GM12878 (cell line): ENCODE results near the gene ZNF366.

Source experiments
- CBX5 ChIP-seq: sonication (generic); IDR thresholded peaks from 2 replicates; pipeline ENCODE4 v1.6.1; 2016; ENCODE audit warnings: low read depth, moderate library complexity, mild to moderate bottlenecking, inconsistent platforms
- CEBPZ ChIP-seq: fragments of 150-350 bp; IDR thresholded peaks from 2 replicates; pipeline ENCODE4 v1.6.1; 2016; ENCODE audit warnings: low read depth, low read length
- CTCF ChIP-seq, 3 experiments: IDR thresholded peaks in 2 of 3; conservative IDR thresholded peaks in 1 of 3; 2 replicates each; pipeline ENCODE4 v1.5.1; 2011; ENCODE audit warnings: low read depth in 3 of 3, low read length in 3 of 3, mild to moderate bottlenecking in 3 of 3, control low read depth in 2 of 3, moderate library complexity in 2 of 3, inconsistent platforms in 1 of 3, mixed read lengths in 1 of 3; ENCODE audit not compliant: control insufficient read depth in 2 of 3, insufficient read depth in 1 of 3; ENCODE audit errors: extremely low read depth in 1 of 3
- FOXM1 ChIP-seq: IDR thresholded peaks from 2 replicates; pipeline ENCODE4 v1.6.1; 2012; ENCODE audit warnings: low read depth, mild to moderate bottlenecking, inconsistent platforms, low read length, moderate library complexity
- HCFC1 ChIP-seq: fragments of 150-350 bp; IDR thresholded peaks from 2 replicates; pipeline ENCODE4 v1.6.1; 2014; ENCODE audit warnings: low read length
- NFYB ChIP-seq: IDR thresholded peaks from 2 replicates; pipeline ENCODE4 v1.6.1; 2011; ENCODE audit warnings: low read depth, mild to moderate bottlenecking, low read length, improper control_type of control experiment, moderate library complexity; ENCODE audit not compliant: insufficient read depth
- PAX8 ChIP-seq: fragments of 450-650 bp; IDR thresholded peaks from 2 replicates; pipeline ENCODE4 v1.6.1; 2017; ENCODE audit warnings: mild to moderate bottlenecking, moderate library complexity
- POLR2A ChIP-seq: IDR thresholded peaks from 2 replicates; pipeline ENCODE4 v1.6.1; 2011; ENCODE audit warnings: low read depth, mild to moderate bottlenecking, low read length
- RELA ChIP-seq: fragments of 450-650 bp; IDR thresholded peaks from 2 replicates; pipeline ENCODE4 v1.8.0; 2014; ENCODE audit warnings: borderline replicate concordance; ENCODE audit not compliant: partially characterized antibody
- TAF1 ChIP-seq: IDR thresholded peaks from 2 replicates; pipeline ENCODE4 v1.6.1; 2011; ENCODE audit warnings: mild to moderate bottlenecking, low read depth, low read length, borderline replicate concordance
- ZBTB33 ChIP-seq: fragments of 450-650 bp; IDR thresholded peaks from 2 replicates; pipeline ENCODE4 v1.6.1; 2017; ENCODE audit warnings: mild to moderate bottlenecking
- ZZZ3 ChIP-seq: IDR thresholded peaks from 2 replicates; pipeline ENCODE4 v1.6.1; 2011; ENCODE audit warnings: low read depth; ENCODE audit not compliant: control insufficient read depth, insufficient read length

- TF ChIP-seq CBX5 (no peak), CTCF (IDR thresholded peaks at IDR 0.05 in 2 of 3, conservative IDR thresholded peaks at IDR 0.05 in 1 of 3; ENCODE audit: control insufficient read depth in 2 of 3, extremely low read depth in 1 of 3, insufficient read depth in 1 of 3, low read depth in 3 of 3, low read length in 3 of 3) (no peak), CEBPZ (no peak), ZBTB33 (no peak), POLR2A (no peak), FOXM1 (no peak), PAX8 (no peak), RELA (no peak), HCFC1 (no peak), ZZZ3 (no peak), NFYB (no peak), TAF1 (no peak)
These were observed 58.8 kb downstream of the ZNF366 start for GRCh38 chr5:72448368-72448767.
